GM18519 (cell line): Measurements from ENCODE around the gene CLDN24.

Source experiments
- ATAC-seq: cut with Tn5 transposase; IDR thresholded peaks from one replicate; pipeline ENCODE4 v1.9.1; 2021; ENCODE audit warnings: mild to moderate bottlenecking, moderate library complexity; ENCODE audit not compliant: unreplicated experiment, low FRiP score

The CLDN24 gene

DNA sequence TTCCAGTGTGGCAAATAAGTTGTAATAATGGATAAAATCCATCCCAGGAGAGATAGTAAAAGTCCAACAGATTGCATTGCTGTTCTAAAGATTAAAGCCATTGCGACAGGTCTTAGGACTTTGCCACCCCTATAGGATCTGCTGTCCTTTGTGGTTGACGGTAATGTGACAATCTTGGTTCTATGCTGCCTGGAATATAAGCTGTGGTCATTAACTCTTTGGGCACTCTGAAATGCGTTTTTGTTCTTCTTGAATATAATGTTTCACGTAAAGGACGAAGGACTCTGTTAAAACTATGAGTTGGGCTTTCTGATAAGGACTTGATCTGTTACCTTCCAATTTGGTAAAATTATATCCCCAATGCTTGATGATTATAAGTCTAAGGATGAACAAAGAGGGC is at the start of gene CLDN24:
TSS of gene CLDN24 (minus strand) at position 101 of the 400 bp plus-strand sequence. CDS start at position 101, 0 bp downstream.
- ATAC-seq: no peak

DNA sequence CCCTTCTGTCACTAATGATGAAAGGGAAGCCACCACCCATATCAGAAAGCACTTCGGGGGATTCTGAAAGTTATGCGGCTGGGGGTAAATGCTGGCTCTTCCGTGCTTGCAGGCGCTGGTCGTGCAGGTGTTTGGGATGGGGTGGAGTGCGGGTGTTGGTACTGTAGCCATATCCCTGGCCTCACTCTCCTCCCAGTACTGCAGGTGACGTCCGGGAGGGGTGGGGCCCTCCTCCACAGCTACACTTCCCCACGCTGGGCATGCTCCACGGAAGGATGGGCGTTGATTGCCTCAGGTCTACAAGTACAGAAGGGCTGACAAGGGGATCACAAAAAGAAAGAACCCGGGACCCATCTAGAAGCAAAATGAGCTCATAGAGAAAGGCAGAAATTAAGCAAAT is 48.6 kb upstream of the CLDN24 start:
- ATAC-seq: no peak

DNA sequence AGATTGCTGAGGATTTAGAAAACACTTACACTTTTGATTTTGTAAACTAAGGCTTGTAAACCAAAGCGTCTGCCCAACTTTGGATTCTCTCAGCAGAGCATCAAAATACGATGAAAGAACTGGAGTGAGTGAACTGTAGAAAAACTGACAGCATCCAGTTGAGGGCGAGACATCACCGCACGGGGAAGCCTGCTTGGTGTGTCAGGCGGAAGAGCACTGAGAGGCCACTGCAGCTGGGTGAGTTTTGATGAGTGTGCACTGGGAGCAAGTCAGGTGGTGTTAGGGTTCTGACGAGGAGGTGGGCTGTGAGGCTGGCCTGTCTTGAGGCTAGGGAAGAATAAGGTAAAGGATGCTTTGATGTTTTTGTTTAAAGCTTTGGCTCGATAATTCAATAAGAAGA is 46.8 kb upstream of the CLDN24 start:
- no peak for ATAC-seq

- no peak for ATAC-seq
These were observed 44.1 kb upstream of the CLDN24 start for GRCh38 chr4:183366206-183366835.

- ATAC-seq: no peak
These were observed 41.8 kb upstream of the CLDN24 start for GRCh38 chr4:183364025-183364424.

- no peak for ATAC-seq
These were observed 40.8 kb upstream of the CLDN24 start for GRCh38 chr4:183362916-183363542.

GRCh38 chr4:183362036-183362435 is 39.8 kb upstream of the CLDN24 start:
- no peak for ATAC-seq

DNA sequence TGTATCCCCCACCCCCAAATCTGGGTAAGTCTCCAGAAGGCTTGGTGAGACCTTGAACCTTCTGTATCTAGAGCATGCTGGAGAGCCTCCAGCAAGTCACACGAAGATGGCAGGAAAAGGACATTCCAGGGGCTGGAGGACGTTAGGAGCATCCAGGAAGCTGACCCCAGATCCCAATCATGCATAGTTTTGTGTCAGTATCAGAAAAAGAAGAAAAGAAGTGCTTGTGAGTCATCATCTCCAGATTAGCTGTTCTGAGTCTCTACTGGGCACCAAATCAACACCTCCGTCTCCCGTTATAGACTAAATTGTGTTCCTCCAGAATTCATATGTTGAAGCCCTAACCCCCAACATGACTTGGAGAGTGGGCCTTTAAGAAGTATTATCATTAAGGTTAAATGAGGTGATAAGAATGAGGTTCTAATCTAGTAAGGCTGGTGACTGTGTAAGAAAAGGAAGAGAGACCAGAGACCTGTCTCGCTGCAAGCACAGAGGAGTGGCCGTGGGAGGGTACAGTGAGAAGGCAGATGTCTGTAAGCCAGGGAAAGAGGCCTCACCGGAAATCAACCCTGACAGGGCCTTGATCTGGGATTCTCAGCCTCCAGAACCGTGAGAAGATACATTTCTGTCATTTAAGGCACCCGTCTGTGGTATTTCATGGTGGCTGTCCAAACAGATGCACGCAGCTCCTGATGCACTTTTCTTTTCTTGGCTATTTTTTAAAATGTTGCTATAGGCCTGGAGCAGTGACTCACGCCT is 38.1 kb upstream of the CLDN24 start:
- no peak for ATAC-seq

DNA sequence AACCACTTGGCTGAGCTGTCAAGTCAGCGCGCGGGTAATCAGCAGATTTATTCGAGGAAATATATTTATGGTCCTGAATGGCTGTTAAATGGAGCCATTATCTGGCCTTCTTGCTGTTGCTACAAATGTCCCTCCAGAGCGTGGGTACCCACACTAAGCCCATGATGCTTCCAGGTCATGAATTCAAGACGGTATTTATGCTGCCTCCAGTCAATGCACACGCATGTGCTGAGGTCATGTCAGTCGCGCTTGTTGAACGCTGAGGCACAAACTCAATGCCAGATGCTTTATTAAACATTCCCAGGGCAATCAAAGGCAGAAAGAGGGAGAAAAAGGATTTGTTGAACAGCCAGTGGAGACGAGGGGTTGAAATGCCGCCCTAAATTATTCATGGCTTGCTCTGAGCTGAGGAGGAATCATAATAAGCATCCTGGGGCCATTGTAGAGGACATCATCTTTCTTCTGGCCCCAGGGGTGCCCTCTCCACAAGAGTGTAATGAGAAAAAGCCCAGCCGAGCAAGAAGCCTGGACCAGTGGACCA is 36.1 kb upstream of the CLDN24 start:
- no peak for ATAC-seq

DNA sequence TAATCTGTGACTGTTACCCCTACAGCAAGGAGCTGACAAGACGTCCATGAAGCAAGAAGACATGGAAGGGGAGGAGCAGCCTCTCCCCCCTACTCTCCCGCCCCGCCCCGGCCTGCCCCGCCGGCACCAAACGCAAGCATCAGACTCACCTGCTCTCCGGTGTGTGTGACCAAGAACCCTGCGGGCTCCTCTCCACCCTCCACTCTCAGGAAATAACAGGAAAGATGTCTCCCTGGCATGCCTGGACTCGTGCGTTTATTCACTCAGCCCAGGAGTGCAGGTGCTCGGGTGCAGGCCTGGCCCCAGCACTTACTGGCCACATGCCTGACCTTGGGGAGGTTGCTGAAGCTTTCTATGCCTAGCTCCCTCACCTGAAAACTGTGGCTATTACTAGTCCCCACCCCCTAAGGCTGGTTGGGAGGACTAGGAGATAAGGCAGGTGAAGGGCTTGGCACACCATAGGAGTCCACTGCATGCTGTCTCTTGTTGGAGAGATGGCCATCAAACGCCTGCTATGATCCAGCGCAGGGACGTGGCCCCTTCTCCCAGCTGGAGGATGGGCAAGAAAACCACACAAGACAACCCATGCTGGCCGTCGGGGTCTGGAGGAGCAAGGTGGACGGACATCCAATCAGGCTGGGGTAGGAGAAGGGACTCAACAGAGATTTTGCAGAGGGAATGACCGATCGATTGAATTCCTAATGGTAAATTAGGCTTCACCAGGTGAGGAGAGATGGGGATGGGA is 34.9 kb upstream of the CLDN24 start:
- ATAC-seq: no peak

GRCh38 chr4:183356173-183356830 is 34.1 kb upstream of the CLDN24 start:
- ATAC-seq: no peak

DNA sequence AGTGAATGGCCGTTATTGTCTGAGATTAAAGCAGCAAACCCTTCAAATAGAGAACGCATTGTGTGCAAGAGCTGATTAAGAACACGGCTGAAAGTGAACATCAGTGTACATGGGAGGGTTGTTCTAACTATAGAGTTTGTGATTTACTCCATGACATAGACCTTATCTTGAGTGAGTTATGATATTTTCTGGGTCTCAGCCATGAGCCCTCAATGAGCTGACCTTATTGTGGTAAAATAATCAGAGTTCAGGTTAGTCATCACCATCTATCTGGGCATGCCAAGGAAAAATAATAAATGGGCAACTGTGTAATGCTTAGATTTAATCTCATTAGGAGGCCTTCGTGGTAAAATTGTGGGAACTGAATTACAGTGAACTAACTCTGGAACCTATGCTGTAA is 33.2 kb upstream of the CLDN24 start:
- ATAC-seq: no peak

DNA sequence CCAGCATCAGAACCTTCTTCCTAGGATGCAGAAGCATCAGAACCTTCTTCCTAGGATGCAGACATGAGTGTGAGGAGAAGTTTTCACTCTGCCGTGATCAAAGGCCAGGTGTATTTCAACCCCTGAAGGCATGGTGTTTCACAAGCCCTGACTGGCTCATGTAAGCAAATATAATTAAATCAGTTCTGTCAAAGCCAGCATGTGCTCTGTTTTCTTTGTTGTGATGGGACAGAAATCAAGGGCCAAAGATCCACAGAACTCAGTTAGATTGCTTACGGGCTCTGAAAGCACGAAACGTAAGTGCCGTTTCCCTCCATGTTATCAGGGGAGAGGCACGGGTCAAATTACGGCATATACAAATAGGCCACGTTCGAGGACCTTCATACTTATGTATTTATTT is 32.0 kb upstream of the CLDN24 start:
- ATAC-seq: no peak

GRCh38 chr4:183353557-183353956 is 31.3 kb upstream of the CLDN24 start:
- no peak for ATAC-seq

DNA sequence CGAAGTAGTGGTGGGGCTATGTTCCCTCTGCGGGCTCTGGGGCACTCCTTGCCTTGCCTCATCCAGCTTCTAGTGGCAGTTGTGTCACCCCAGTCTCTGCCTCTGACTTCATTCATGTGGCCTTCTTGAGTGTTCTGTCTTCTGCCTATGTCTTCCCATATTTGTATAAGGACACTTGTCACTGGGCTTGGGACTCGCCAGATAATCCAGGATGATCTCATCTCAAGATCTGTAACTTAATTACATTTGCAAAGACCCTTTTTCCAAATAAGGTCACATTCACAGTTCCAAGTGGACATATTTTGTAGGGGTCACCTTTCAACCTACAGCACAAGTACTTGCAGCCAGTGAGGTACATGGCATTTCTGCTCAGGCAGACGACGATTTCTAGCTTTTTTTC is 30.3 kb upstream of the CLDN24 start:
- ATAC-seq: no peak

DNA sequence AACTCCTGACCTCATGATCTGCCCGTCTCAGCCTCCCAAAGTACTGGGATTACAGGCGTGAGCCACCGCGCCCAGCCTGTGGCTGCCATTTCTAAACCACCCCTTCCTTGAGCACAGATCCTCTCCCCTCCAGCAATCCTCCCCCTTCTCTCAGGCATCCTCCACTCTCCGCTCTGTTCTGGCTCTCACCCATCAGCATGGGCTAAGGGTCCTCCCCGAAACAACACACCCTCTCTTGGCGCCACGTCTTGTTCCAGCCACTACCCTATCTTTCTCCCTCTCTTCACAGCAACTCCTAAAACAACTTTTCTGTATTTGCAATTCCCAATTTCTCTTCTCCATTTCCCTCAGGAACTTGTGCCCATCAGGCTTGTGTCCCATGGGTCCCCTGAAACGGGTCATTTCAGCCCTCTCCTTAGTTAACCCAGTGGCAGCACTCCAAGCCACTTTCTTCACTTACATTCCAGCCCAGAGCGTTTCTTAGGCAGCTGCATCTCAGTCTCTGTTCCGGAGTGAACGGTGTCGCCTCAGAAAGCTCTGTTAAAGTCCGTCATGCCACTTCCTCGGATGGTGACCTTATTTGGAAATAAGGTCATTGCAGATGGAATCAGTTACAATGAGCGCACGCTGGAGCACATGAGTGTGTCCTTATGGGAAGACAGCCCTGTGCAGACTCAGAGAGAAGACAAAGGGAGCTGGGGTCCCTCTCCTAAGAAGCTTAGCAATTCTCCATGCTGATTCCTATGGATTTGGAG is 28.3 kb upstream of the CLDN24 start:
- no peak for ATAC-seq

DNA sequence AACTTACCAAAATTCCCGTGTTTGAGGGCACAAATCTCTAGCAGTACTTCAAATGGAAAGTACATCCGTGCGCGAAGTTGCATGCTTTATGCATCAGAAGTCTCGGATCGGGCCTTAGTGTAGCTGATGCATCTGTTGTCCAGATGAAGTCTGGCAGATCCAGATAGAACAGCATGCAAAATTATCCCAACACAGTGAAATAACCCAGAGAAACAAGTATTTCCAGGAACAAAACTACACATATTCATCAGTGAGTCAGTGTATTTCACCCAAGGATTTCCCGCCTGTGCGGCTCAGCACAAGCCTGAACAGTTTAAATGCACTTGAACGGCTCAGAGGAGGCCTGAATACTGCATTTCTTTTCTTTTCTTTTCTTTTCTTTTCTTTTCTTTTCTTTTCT is 27.4 kb upstream of the CLDN24 start:
- ATAC-seq: no peak

GRCh38 chr4:183348706-183349659 is 26.8 kb upstream of the CLDN24 start:
- no peak for ATAC-seq
